BJ (cell line): ENCODE measurements around the gene GPN2. TPM values are rescaled to one million over a fixed set of nuclear protein-coding genes. Genes with fewer than 3 reads are reported as not detected.

Source experiments
- CTCF ChIA-PET: fragments of 350-600 bp; formaldehyde crosslinking; extraction: SDS; loops from one replicate; lab custom pipeline; 2021; ENCODE audit warnings: antibody characterized with exemption, inconsistent platforms; lab: Yijun Ruan, JAX
- POLR2A ChIA-PET: fragments of 300-600 bp; sonication (Branson Sonifier 250); formaldehyde crosslinking; extraction: SDS; loops from one replicate; lab custom pipeline; 2021; ENCODE audit warnings: antibody characterized with exemption; lab: Charles Lee
- DNase-seq: peaks from one replicate; pipeline ENCODE4 v3.0.0-alpha.2; 2011; ENCODE audit warnings: low read depth
- H3K27me3 ChIP-seq: 2 replicates; pipeline ENCODE4 v1.6.0; 2011; ENCODE audit warnings: low read length; ENCODE audit not compliant: control insufficient read depth, insufficient read depth
- H3K36me3 ChIP-seq: 2 replicates; pipeline ENCODE4 v1.5.1; 2011; ENCODE audit warnings: low read length; ENCODE audit not compliant: control insufficient read depth, insufficient read depth
- H3K4me3 ChIP-seq: 2 replicates; pipeline ENCODE4 v1.5.1; 2011; ENCODE audit warnings: low read depth, mild to moderate bottlenecking, control low read depth, low read length
- CTCF ChIP-seq: IDR thresholded peaks from 2 replicates; pipeline ENCODE4 v1.5.1; 2011; ENCODE audit warnings: low read depth, mild to moderate bottlenecking, control low read depth, inconsistent platforms, low read length, moderate library complexity; ENCODE audit not compliant: insufficient read depth
- polyA plus RNA-seq: library from polyadenylated mRNA; depleted of rRNA; stranded (reverse); fragments of >200 nt; gene quantifications from 2 replicates; pipeline ENCODE4 v1.2.3, GENCODE V29; 2011

The GPN2 gene
- polyA plus RNA-seq, 1 experiment: 44.9 TPM

DNA sequence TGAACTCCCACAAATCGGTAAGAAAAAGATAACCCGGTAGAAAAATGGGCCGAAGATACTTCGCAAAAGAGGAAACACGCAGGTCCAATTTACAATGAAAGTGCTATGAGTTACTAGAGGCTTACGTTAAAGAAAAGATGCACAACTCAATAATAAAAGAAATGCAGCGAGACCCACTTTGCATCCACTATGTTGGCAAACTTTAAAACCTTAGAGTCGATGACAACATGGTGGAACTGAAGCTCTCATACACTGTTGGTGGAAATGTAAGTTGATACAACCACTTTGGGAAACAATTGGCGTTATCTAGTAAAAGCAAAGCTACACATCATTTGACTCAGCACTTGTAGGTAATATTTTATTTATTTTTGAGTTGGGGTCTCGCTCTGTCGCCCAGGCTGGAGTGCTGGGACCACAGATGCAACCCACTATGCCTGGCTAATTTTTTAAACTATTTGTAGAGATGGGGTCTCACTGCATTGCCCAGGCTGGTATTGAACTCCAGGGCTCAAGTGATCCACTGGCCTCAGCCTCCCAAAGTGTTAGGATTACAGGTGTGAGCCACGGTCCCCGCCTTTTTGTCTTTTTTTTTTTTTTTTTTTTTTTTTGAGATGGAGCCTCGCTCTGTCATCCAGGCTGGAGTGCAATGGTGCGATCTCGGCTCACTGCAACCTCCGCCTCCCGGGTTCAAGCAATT is 10.9 kb upstream of the GPN2 start:
- Histone ChIP-seq H3K4me3 (peak overlapping the region; percentile 82), H3K27me3 (no peaks in the 10 kb centered on the region), H3K36me3 (peaks cover 3% of the 10 kb centered on the region)
- no peak for TF ChIP-seq CTCF
- ChIA-PET CTCF (interaction anchor here (0.7 to 1.8 kb wide), 5 partner anchors 11 to 100 kb away, joined by 3 to 7 read pairs (median 3); partner anchors contain the start of gene GPN2), POLR2A (interaction anchor here (1.0 to 2.3 kb wide), 2 partner anchors 11 to 21 kb away, joined by 3 to 16 read pairs; partner anchors contain the start of genes GPN2 and NUDC)
- no peak for DNase-seq

DNA sequence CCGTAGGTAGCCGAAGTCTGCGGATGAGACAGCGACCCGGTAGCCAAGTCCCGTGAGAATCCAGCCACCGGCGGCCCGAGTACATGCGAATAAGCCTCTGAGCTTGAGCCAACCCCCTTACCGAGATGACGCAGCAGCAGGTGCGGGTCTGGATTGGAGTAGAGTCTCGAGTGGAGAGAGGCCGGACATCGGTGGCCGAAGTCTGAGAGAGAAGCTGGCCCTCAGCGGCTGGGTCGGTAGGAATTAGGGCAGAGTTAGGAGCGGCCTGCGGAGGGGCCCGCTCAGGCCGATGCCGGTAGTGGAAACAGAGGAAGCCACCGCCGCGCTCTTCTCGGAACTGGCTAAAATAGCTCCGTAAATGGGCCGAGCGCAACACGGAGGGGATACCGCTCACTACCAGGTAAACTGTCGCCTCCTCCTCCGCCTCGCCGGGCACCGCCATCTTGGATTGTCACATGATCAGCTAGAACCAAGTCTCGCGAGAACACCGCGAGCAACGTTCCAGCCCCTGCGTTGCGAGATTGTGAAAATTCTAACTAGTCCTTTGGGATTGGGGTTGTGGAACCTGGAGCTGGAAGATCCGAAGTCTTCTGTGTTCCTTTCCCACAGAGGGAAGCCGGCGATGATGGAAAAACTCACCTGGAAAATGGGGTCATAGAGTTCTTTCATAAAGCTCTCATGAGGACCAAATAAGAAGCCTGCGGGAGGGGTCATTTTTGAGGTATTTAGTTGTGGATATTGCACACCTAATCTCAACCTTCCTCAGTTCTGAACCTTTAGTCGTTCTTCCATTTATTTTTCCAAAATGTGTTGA is 10.1 kb upstream of the GPN2 start, which contains the start of gene GPATCH3:
Gene GPATCH3, minus strand, starts transcription at position 467 of the 814 bp plus-strand sequence. Its CDS starts 25 bp downstream, at position 442.
- POLR2A ChIA-PET: interaction anchor here (1.0 to 2.3 kb wide), 2 partner anchors 10 to 21 kb away, joined by 3 to 16 read pairs; partner anchors contain the start of genes GPN2 and NUDC
- Histone ChIP-seq H3K36me3 (peaks cover 4% of the 10 kb centered on the region), H3K27me3 (no peaks in the 10 kb centered on the region), H3K4me3 (peak within 1 kb of the TSS; percentile 82)
- DNase-seq: no peak
- TF ChIP-seq CTCF: no peak
- CTCF ChIA-PET: interaction anchor here (0.7 to 1.8 kb wide), 7 partner anchors 10 to 100 kb away, joined by 3 to 7 read pairs (median 3); partner anchors contain the start of gene GPN2

DNA sequence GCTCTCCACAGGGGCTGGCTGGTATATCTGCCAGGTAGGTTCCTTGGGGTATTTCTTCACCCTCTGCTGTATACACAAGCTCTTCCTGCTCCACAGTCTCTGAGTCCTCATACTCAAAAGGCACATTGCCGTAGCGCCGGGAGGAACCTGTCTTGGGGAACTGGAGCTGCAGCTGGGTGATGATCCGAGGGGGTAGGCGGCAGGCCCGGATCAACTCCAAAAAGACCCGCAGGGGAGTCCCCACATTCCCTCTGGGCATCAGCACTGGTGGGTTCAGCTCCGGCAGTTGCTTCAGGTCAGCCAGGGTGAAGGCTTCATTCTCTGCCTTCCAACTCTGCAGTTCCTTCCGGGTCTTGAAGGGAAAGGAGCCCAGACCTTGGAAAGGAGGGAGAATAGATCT is 7.3 kb upstream of the GPN2 start:
- ChIA-PET POLR2A (no interaction called here), CTCF (interaction anchor here (0.6 to 1.0 kb wide), 2 partner anchors 15 to 24 kb away, joined by 3 read pairs; partner anchors contain the start of gene NUDC)
- Histone ChIP-seq H3K4me3 (no peak overlapping the region), H3K36me3 (peaks cover 19% of the 10 kb centered on the region), H3K27me3 (no peaks in the 10 kb centered on the region)
- TF ChIP-seq CTCF: no peak
- DNase-seq: no peak

- ChIA-PET POLR2A (no interaction called here), CTCF (no interaction called here)
- H3K27me3 ChIP-seq: no peaks in the 10 kb centered on the region
Observed at GRCh38 chr1:26894263-26894662, 4.2 kb upstream of the GPN2 start.

More at GRCh38 chr1:26894263-26894662, 4.2 kb upstream of the GPN2 start:
- peaks cover 23% of the 10 kb centered on the region for H3K36me3 ChIP-seq
- TF ChIP-seq CTCF: no peak
- no peak for DNase-seq
- H3K4me3 ChIP-seq: no peak overlapping the region
